ENCODE measurements around the gene AKAP12. TPM values are rescaled to one million over a fixed set of nuclear protein-coding genes. Genes with fewer than 3 reads are reported as not detected.

The AKAP12 gene
- total RNA-seq, 1 donor from 2014 or later = 81.3 TPM

DNA sequence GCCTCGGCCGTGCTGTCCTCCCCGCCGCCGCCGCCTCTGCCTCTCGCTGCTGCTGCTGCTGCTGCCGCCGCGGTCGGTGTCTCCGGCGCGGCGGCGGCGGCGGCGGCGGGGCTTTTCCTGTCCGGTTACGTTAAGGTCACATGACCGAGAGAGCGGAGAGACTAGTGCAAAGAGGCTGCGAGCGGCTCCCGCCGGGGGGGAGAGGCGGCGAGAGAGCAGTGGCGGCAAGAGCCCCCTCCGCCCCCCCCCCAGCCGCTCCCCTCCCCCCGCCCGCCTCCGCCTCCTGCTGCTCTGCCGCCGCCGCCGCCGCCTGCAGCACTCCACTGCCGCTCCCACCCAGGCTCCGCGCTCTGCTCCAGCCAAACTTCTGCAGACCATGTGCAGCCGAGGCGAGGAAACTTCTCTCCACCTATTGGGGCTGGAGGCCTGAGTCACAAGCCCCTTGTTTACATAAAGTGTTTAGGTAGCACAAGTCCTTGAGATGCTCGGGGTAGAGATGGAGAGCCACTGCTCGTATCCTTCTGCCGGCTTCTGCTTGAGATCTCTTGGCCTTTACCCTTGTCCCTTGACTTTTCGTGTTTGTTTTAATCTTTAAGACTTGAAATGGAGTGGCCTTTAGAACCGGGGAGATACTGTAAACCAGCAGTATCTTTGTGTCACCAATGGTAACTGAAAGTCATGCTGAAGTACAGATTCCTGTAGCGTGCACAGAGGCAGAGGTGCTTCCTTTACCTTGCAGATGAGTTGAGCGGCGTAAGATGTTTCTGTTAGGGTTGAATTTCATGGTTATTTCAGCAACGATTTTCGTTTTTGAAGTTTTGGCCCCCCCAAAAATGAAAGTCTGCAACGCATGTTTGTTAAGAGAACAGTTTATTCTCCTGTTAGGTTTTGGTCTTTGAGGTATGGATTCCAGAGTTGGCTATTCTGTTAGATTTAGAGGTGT lies 152.0 kb downstream of the AKAP12 start, which contains the start of gene ZBTB2:
Gene ZBTB2, minus strand, starts transcription at position 89 of the 943 bp plus-strand sequence. CDS start 17,922 bp downstream, outside the sequence.
- no peaks in the 10 kb centered on the region for H3K9me3 ChIP-seq (ENCODE audit: low read depth)
- peaks cover 83% of the 10 kb centered on the region for H3K79me2 ChIP-seq (ENCODE audit: low read depth)
- peaks cover 45% of the 10 kb centered on the region for H3K4me1 Mint-ChIP-seq
- H3K4me2 ChIP-seq = peak within 1 kb of the TSS; percentile 99
- H3K27ac ChIP-seq = peak within 1 kb of the TSS; percentile 99
- H3K9me3 Mint-ChIP-seq = no peaks in the 10 kb centered on the region
- H3K36me3 Mint-ChIP-seq = peaks cover 18% of the 10 kb centered on the region
- no peak within 1 kb of the TSS for H2AFZ ChIP-seq (replicated peaks)
- no peaks in the 10 kb centered on the region for H3K27me3 ChIP-seq
- TF ChIP-seq EZH2 (IDR thresholded peaks at IDR 0.05) = no peak
- no peak for TF ChIP-seq EZH2phosphoT487 (IDR thresholded peaks at IDR 0.05)
- TF ChIP-seq, protein P1, sequence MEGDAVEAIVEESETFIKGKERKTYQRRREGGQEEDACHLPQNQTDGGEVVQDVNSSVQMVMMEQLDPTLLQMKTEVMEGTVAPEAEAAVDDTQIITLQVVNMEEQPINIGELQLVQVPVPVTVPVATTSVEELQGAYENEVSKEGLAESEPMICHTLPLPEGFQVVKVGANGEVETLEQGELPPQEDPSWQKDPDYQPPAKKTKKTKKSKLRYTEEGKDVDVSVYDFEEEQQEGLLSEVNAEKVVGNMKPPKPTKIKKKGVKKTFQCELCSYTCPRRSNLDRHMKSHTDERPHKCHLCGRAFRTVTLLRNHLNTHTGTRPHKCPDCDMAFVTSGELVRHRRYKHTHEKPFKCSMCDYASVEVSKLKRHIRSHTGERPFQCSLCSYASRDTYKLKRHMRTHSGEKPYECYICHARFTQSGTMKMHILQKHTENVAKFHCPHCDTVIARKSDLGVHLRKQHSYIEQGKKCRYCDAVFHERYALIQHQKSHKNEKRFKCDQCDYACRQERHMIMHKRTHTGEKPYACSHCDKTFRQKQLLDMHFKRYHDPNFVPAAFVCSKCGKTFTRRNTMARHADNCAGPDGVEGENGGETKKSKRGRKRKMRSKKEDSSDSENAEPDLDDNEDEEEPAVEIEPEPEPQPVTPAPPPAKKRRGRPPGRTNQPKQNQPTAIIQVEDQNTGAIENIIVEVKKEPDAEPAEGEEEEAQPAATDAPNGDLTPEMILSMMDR (IDR thresholded peaks at IDR 0.05) = no peak
- peak within 1 kb of the TSS; percentile 96 for H3K27ac Mint-ChIP-seq
- peak within 1 kb of the TSS; percentile 99 for H3K4me3 ChIP-seq
- peaks cover 51% of the 10 kb centered on the region for H3F3A ChIP-seq (ENCODE audit: low read depth)
- peak within 1 kb of the TSS; percentile 91 for H3K9ac ChIP-seq
- H3K36me3 ChIP-seq = no peaks in the 10 kb centered on the region
- peak within 1 kb of the TSS; percentile 90 for H3K4me3 Mint-ChIP-seq
- peaks cover 24% of the 10 kb centered on the region for H3K4me1 ChIP-seq
- H3K27me3 Mint-ChIP-seq (ENCODE audit: insufficient read depth, low read depth) = peaks cover 6% of the 10 kb centered on the region
- peaks cover 50% of the 10 kb centered on the region for H4K20me1 ChIP-seq (ENCODE audit: low read depth)
- peak; percentile 91 for DNase-seq (ENCODE audit: low spot score)

DNA sequence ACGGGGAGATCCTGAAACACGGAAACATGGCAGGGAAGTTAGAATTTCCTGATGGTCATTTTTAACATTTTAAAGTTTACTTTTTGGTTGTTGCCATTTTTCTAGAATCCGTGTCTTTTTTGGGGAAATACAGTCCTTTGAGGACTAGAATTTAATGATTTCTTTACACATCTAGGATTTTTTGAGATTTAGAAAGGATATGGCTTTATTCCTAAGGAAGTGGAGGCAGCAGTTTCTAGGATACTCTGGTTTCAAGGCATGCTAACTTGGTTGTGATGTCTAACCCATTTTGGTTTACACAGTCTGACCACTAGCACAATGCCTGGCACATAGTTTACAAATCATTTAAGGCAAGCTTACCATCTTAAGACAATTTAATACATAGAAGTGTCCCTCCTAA lies 152.7 kb downstream of the AKAP12 start:
- TF ChIP-seq, protein P1 (IDR thresholded peaks at IDR 0.05) = no peak
- TF ChIP-seq EZH2phosphoT487 (IDR thresholded peaks at IDR 0.05) (no peak), EZH2 (IDR thresholded peaks at IDR 0.05) (no peak)
- H3K9me3 ChIP-seq (ENCODE audit: low read depth) = no peaks in the 10 kb centered on the region
- DNase-seq (ENCODE audit: low spot score) = no peak
- H3K27me3 ChIP-seq = no peaks in the 10 kb centered on the region
- Mint-ChIP-seq H3K27me3 (ENCODE audit: insufficient read depth, low read depth) (peaks cover 6% of the 10 kb centered on the region), H3K36me3 (peaks cover 20% of the 10 kb centered on the region), H3K9me3 (no peaks in the 10 kb centered on the region), H3K4me3 (peak overlapping the region; percentile 90), H3K27ac (no peak overlapping the region), H3K4me1 (peaks cover 41% of the 10 kb centered on the region)
- peaks cover 21% of the 10 kb centered on the region for H3K4me1 ChIP-seq
- peak overlapping the region; percentile 99 for H3K4me3 ChIP-seq
- peaks cover 83% of the 10 kb centered on the region for H3K79me2 ChIP-seq (ENCODE audit: low read depth)
- H3K36me3 ChIP-seq = no peaks in the 10 kb centered on the region
- peaks cover 48% of the 10 kb centered on the region for H3F3A ChIP-seq (ENCODE audit: low read depth)
- H3K4me2 ChIP-seq = peak overlapping the region; percentile 99
- H3K27ac ChIP-seq = peak overlapping the region; percentile 99
- peak overlapping the region; percentile 91 for H3K9ac ChIP-seq
- H4K20me1 ChIP-seq (ENCODE audit: low read depth) = peaks cover 56% of the 10 kb centered on the region
- no peak overlapping the region for H2AFZ ChIP-seq (replicated peaks)

DNA sequence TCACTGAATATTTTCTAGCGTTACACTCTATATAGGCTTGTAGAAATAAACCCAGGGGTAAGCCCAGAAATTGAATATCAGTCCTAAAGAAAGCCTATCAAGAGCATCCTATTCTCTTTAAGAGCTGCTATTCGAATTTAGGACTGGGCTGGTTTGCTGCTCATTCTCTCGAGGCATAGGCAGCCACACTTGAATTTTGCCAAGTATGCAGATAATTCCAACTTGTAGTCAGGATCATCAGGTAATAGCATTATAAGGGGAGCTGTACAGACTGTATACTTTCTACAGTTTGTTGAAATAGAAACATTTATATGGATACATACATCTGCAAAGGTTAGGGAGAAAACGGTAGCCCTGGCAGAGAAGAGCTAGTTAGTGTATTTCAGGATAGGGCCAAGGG lies 153.6 kb downstream of the AKAP12 start:
- TF ChIP-seq EZH2phosphoT487 (IDR thresholded peaks at IDR 0.05) (no peak), EZH2 (IDR thresholded peaks at IDR 0.05) (no peak)
- TF ChIP-seq, protein P1 (IDR thresholded peaks at IDR 0.05) = no peak
- Histone ChIP-seq H3K9ac (no peak overlapping the region), H3K79me2 (ENCODE audit: low read depth) (peaks cover 83% of the 10 kb centered on the region), H3K27ac (peak overlapping the region; percentile 8), H2AFZ (replicated peaks) (no peak overlapping the region), H4K20me1 (ENCODE audit: low read depth) (peaks cover 63% of the 10 kb centered on the region), H3F3A (ENCODE audit: low read depth) (peaks cover 39% of the 10 kb centered on the region), H3K9me3 (ENCODE audit: low read depth) (no peaks in the 10 kb centered on the region), H3K27me3 (no peaks in the 10 kb centered on the region), H3K36me3 (no peaks in the 10 kb centered on the region), H3K4me1 (peaks cover 18% of the 10 kb centered on the region), H3K4me2 (peak overlapping the region; percentile 99), H3K4me3 (peak overlapping the region; percentile 99)
- Mint-ChIP-seq H3K27me3 (ENCODE audit: insufficient read depth, low read depth) (peaks cover 6% of the 10 kb centered on the region), H3K4me1 (peaks cover 38% of the 10 kb centered on the region), H3K27ac (peak overlapping the region; percentile 3), H3K9me3 (no peaks in the 10 kb centered on the region), H3K36me3 (peaks cover 28% of the 10 kb centered on the region), H3K4me3 (peak overlapping the region; percentile 90)
- DNase-seq (ENCODE audit: low spot score) = no peak
